T-helper 1 cell (primary cell): ENCODE measurements around the gene KCMF1.
A peak's percentile ranks its signal among the peaks of the same experiment; 100 is the strongest.

ENCODE experiments used
- DNase-seq, 5 donors: peaks; one replicate each; pipeline ENCODE4 v3.0.0-alpha.2; 2012 to 2020

KCMF1 gene

DNA sequence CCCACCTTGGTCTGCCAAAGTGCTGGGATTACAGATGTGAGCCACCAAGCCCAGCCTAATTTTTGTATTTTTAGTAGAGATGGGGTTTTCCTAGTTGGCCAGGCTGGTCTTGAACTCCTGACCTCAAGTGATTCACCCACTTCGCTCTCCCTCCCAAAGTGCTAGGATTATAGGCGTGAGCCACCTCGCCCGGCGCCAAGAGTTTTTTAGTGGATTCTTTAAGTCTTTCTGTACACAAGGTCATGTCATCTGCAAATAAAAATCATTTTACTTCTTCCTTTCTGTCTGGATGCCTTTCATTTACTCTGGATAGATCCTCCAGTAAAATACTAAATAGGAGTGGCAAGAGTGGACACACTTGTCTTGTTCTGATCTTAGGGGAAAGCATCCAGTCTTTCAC is 61.7 kb downstream of the KCMF1 start:
- DNase-seq = no peak

DNA sequence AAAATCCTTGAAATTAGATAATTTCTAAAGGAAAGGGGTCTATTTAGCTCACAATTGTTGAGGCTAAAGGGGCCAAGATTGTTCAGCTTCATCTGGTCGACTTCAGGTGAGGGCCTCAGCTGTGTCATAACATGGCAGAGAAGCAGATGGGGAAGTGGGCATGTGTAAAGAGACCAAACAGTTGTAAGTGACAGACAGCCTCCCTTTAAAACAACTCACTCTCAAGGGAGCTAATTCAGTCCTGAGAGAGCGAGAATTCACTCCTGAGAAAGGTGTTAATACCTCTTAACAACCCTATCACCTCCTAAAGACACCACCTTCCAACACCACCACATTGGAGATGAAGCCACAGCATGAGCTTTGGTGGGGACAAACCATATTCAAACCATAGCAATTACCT is 62.4 kb downstream of the KCMF1 start:
- DNase-seq = no peak

DNA sequence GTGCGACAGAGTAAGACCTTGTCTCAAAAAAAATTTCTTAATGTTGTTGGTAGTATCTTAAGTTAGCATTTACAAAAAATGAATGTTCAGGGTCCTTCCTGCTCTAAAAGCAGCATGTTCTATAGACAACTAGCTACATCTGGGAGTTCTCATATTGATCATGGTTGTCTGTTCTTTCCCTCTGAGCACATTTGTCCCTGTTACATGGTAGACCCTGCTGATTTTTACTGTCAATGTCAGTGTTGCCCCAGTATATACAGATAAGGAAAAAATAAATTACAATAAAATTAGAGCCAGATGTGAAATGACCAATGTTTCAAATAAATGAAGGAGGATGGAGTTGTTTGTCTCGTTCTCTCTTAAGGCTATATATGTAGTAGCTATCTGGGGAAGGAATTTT is 63.2 kb downstream of the KCMF1 start:
- no peak for DNase-seq

DNA sequence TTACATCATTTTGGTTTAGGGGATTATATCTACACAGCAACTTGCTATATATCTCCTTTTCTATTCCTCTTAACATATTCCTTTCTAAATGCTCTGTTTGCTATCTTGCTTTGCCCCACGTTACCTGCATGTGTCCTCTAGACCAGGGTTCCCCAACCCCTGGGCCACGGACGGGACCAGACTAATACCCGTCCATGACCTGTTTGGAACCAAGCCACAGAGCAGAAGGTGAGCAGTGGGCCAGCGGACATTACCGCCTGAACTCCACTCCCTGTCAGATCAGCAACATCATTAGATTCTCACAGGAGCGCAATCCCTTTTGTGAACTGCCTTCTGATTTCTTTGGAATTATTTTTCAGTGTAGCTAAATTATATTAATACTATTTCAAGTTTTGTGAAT is 66.7 kb downstream of the KCMF1 start:
- no peak for DNase-seq

DNA sequence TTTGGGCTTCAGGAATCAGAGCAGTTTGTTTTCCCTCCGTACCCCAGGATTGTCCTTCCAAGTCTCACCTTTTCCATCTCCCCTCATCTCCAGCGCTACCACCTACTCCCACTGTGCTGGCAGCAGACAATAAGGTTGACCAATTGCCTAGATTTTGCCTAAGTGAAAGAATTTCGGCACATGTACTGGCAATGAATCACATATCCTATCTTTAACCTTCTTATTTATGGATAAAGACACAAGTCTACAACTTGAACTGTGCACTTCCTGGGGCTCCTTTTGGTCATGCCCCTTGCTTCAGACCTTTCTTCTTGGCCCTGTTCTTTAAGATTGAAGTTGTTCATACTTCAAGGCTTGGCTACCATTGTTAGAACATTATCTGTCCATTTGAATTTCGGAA is 71.4 kb downstream of the KCMF1 start:
- no peak for DNase-seq

DNA sequence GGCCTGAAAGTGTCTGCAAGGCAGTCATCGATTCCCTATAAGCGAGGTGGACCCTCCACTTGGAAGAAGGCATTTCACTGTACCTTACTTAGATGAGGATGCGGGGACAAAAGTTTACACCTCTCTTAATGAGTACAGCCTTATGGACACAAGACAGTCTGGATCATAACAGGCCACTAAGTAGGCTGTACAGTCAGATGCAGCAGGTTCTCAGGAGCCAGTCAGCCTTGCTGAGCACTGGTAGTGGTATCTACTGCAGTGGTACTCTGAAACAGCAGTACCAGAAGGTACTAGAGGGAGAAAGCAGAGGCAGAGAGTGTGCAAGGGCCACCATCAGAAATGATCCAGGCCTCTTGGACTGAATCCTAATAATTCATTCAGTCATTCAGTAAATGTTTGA is 77.6 kb downstream of the KCMF1 start:
- DNase-seq = no peak

DNA sequence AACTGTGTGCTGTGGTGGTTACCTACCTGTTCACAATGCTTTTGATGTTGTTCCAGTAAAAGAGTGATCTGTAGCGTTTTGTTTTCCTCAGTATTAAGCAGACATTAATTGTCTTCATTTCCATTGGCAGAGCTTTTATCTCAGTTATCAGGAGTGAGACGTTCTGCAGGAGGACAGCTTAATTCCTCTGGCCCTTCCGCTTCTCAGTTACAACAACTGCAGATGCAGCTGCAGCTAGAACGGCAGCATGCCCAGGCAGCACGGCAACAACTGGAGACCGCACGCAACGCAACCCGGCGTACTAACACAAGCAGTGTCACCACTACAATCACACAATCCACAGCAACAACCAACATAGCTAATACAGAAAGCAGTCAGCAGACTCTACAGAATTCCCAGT is 78.3 kb downstream of the KCMF1 start:
- DNase-seq = no peak

DNA sequence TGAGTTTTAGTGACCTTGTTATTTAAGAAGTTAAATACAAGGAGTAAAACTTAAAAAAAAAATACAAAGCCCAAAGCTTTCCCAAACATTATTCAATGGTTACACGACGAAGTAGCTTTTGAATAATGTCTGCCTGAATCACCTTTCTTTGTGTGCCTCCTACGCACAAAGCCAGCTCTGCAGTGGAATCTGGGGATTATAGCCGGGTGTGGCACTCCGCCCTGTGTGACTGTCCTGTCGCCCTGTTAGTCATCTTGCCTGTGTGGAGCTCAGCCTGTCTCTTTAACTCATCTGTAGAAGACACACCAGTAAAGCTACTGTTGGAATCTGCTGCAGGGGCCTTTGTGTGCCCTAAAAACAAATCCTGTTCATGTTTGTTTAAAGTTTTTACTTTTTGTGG is 82.8 kb downstream of the KCMF1 start:
- no peak for DNase-seq

DNA sequence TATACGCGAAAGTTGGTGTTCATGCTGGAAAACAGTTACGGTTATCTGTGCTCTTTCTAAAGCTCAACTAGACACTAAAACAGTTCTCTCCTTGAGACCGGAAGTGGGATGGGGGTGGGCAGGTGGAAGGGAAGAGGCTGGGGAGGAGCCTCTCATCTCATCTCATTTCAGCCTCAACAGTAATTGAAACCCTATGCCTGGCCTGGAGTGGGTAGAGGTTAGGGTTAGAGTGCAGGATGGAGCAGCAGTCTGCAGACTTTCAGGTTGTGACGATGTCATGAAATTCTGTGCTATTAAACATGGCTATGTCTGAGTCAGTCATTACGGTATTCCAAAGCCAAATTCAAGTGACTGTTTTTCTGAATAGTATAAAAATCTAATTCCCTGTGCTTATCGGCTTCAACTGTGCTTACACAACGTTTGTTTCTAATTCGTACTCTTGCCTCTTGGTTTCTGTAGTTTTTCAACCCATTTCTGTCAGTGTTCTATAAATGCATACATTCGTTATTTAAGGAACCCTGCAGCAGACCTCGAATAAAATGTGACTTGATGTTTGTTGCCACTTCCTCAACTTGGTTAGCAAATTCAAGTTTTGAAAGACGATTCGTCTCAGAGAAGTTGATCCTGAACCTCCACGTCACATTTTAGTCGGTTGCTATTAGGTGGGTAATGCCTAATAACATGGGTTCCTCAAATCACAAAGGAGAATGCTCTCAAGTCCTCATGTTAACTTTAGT is 86.4 kb downstream of the KCMF1 start:
- no peak for DNase-seq

DNA sequence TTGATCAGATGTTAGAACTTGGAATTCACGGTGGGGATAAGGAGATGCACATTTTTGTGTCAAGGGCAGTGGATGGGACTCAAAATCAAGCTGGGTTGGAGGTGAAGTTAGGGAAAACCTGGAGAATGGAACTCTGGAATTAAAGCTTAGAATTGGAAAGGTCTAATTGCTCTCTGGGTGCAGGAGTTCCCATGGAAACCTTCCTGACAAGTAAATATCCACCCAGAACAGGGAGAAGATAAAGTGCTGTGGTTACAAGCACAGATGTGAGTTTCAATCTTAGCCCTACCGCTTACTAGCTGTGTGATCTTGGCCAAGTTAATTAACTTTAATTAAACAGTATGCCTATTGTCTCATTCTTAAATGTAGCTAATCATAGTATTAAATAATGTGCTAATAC is 90.9 kb downstream of the KCMF1 start:
- no peak for DNase-seq

DNA sequence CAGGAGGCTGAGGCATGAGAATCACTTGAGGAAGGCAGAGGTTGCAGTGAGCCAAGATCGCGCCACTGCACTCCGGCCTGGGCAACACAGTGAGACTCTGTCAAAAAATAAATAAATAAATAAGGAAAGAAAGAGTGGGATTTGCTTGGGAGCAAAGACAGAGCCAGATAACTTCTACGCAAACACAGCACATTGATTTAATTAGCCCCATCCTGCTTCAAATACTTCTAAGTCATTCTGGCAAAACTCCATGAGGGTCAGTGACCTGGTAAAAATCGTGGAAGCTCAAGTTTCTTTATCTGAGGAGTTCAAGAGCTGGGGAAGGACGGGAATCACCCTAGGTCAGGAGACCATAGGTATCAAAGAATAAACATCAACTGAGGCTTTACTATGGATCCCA is 91.6 kb downstream of the KCMF1 start:
- no peak for DNase-seq

DNA sequence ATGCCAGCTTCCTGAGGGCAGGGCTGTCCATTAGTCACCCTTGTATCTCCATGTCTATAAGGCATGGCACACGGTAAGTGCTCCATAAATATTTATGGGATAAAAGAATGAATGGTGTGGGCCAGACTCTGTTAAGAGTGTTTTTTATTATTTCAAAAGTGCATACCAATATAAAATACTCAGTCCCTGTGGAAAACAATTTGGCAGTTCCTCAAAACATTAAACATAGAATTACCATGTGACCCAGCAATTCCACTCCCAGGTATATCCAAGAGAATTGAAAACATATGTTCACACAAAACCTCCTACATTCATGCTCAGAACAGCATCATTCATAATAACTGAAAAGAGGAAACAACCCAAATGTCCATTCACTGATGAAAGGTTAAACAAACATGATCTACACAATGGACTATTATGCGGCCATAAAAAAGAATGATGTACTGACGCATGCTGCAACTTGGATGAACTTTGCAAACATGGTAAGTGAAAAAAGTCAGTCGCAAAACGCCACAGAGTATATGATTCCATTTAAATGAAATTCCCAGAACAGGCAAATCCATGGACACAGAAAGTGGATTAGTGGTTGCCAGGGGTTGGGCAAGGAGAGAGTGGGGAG is 93.1 kb downstream of the KCMF1 start:
- DNase-seq = no peak

DNA sequence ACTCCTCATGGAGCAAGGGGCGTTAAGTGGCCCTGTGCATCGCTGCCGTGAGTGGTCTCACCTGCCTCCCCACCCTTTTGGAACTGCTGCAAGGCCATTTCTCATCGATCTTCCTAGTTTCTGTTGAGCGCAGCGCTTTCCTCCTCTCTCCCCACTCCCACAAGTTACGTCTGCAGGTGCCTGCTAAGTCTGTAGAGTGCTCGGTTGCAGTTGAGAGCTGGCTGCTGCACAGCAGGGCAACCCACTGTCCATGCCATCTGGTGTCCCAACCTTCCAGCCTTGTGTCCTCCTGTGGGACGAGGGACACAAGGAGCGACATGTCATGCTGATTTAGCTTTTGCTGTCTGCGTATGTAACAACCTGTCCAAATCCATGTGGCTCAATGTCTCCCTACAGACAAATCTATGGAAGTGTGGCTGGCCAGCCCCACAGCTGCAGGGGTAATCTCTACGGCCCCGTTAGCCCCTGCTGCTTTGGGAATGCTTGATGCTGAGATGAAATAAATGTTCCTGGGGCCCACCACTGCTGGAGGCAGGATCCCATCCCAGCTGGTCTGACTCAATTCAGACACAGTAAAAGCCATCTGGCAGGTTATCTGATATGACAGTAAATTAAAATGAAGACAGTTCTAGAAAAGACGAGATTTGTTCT is 94.1 kb downstream of the KCMF1 start:
- no peak for DNase-seq

DNA sequence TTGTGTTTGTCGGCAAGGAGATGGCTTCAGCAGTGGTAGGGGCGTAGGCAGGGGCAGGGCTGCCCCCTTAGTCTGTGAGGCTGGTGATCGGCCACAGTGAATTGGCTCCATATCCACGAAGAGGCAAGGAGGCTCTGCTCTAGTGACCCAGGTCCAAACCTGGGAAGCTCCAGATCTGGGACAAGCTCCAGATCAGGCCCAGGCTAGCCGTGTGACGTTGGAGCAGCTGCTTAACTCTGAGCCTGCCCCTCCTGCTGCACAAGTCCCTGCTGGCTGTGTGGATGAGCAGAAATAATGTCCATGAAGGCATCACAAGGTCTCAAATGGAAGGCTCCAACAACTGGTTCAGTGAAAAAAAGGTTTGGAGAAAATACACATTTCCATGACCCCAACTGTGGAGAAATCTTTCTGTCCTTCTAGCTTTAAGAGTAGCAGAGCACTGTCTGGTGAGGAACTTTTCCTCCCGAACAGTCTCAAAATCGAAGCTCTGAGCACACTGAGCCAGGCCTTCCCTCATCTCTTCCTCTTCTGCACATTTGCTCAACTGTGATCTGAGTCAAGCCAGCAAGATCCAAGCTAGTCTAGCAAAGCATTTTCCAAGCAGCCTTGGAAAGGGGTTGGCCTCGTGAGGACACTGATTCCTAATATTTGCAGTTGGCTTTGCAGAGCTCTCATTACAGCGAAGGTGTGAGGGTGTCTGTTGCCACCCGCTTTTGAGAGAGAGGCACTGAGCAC is 95.2 kb downstream of the KCMF1 start:
- DNase-seq = no peak

DNA sequence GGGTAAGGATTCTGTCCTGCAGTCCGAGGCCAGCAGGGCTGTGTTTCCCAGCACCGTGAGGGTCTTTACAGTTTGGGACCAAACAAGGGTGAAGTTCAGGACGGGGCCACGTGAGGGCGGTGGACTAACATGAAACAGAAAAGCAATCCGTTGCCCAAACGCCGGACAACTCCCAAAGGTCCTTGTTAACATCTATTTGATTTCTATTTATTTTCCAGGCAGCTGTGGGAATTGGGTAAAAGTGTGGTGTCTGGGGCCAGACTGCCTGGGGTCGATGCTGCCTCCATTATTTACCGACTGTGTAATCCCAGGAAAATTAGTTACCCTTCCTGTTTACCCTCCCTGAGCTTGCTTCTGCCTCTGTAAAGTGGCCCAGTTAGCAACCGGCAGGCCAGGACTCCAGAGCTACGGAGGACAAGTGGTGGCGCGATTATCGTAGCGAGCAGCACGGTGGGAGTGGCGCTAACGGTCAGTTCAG is 96.0 kb downstream of the KCMF1 start:
- peak in 1 of 5 donors; percentile 19 for DNase-seq

DNA sequence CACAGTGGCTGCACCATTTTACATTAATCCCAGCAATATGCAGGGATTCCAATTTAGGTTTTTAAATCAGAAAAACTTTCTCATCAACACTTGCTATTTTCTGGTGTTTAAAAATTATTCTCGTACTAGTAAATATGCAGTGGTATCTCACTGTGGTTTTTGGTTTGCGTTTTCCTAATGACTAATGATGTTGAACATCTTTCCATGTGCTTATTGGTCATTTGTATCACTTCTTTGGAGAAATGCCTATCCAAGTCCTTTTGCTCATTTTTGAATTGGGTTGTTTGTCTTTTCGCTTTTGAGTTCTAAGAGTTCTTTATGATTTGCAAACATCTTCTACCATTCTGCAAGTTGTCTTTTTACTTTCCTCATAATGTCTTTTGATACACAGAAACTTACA is 100.1 kb downstream of the KCMF1 start:
- no peak for DNase-seq

DNA sequence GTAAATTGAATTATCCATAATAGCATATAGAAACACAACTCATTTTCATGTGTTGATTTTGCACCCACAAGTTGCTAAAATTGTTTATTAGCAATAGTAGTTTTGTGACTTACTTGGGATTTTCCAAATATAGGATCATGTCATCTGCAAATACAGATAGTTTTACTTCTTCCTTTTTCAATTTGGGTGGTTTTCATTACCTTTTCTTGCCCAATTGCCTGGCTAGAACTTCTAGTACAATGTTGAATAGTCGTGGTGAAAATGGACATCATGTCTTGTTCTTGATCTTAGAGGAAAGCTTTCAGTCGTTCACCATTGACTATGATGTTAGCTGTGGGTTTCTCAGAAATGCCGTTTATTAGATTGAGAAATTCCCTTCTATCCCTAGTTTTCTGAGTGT is 102.1 kb downstream of the KCMF1 start:
- no peak for DNase-seq

DNA sequence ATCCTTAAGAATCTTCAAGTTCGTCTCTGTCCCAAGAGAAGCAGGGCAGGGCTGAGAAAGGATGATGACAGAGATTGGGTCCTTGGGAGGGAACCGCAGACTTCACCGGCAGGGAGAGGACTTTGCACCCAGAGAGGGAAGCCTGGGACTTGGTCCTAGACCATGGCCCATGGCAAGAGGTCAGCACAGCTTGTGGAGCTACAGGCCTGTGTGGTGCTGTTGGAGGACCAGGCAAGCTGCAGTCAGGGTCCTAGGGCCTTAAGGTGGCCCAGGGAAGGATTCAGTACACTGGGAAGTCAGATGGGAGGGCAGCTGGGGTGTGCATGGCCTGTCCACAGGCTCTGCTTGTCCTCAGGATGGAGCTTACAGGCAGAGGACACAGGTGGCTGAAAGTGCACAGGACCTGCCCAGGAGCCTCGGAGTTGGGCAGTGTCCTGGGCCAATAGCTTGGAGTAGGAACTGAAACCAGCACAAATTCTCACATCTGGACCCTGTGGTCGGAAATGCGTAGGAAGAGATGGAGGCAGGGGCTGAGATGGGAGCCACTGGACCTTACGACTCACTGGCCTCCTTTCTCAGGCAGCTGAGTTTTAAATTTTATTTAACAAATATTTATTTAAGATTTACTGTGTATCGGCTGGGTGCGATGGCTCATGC is 105.8 kb downstream of the KCMF1 start:
- DNase-seq = no peak

DNA sequence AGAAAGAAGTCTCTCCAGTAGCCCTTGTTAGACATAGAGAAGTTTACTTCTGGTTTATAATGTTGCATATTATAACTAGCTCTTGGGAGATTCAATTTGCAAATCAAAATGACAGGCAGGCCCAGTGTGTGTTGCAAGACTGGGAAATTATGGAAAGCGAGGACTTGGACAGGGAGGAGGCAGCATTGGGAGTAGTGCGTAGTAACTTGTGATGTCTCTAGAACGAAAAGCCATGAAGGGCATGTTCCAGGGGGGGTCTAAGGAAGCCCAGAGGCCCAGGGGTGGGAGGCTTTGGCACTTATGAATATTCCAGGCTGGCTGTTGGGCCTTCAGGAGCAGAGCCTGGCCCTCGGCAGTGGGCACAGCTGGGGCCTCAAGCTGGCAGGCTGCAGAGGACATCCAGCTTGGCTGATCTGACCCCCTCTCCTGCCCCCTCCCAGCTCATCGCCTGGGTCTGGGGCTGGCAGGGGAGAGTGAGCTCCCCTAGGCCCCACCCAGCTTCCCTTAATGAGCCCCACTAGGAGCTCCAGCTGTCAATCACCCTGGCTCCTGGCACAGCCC is 107.0 kb downstream of the KCMF1 start:
- no peak for DNase-seq

DNA sequence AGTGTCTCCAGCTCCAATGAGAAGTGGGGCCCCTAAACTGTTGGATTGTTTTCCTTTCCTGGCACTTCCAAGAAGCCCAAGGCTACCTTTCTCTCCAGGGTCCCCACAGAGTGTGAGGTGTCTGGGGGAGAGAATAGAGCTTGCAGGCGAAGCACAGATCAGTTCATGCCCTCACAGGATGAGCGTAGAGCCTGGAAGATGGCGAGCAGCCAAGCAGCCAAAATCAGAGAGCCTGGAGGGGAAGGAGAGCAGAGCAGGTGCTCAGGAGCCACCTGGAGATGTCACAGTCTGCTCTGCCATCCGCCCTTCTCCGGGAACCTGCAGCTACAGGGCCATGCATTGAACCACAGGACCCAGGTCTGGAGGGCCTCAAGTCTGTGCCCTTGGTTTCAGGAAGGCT is 107.6 kb downstream of the KCMF1 start:
- DNase-seq = no peak

DNA sequence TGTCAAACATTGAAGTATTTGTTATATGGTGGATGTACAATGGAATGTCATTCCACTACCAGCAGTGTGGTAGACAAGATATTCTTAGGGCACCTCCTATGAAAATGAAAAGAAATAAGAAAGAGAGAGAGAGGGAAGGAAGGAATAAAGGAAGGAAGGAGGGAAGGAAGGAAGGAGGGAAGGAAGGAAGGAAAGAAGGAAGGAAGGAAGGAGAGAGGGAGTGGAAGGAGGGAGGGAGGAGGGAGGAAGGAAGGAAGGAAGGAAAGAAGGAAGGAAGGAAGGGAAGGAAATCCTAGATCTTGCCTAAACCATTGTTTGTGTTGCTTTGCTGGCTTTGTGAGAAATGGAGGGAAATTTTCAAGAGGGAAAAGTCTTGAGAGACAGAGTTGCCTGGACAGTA is 112.1 kb downstream of the KCMF1 start:
- DNase-seq = no peak

DNA sequence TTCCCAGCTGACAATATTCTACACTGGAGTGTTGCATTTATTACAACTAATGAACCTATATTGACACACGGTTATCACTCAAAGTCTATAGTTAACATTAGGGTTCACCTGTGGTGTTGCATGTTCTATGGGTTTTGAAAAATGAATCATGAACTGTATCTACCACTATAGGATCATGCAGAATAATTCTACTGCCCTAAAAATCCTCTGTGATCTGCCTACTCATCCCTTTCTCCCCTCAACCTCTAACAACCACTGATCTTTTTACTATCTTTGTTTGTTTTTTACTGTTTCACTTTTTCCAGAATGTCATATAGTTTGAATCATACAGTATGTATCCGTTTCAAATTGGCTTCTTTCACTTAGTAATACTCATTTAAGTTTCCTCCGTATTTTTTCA is 114.6 kb downstream of the KCMF1 start:
- DNase-seq = no peak

DNA sequence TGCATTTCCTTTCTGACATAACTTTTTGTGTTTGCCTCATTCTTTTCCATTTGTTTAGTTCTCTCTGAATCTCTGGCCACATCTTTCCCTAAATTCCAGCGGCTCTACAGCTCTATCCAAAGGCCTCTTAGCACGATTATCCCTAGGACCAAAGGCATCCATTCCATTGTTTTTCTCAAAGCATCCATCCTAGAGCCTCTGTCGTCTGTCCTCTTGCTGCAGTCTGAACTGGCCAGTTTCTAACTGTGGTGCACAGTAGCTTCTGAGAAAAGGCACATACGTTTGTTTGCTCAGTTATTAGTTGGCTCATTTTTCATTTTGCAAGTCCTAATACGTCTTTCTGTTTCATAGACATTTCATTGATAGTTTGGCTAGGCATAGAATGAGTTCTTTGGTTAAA is 116.6 kb downstream of the KCMF1 start:
- DNase-seq = no peak
